Keratinocyte (primary cell): ENCODE data around the gene LY86. TPM values are rescaled to one million over a fixed set of nuclear protein-coding genes. Genes with fewer than 3 reads are reported as not detected.

Experiments used
- DNase-seq: peaks from one replicate; pipeline ENCODE4 v3.0.0-alpha.2; 2011; ENCODE audit warnings: low read depth, missing footprints, low spot score
- FAIRE-seq: peaks from 2 replicates; lab custom pipeline; 2011; peaks lifted over from hg19 to GRCh38; lab: Jason Lieb, UNC
- H2AFZ ChIP-seq: 2 replicates; pipeline ENCODE4 v1.6.0; 2012; ENCODE audit warnings: low read length, control low read depth, inconsistent platforms; ENCODE audit not compliant: control insufficient read depth
- H3K27ac ChIP-seq: 2 replicates; pipeline ENCODE4 v1.5.1; 2011; ENCODE audit warnings: low read length; ENCODE audit not compliant: control insufficient read depth, insufficient read depth
- H3K27me3 ChIP-seq: 3 replicates; pipeline ENCODE4 v1.6.0; 2011; ENCODE audit warnings: low read length; ENCODE audit not compliant: control insufficient read depth, insufficient read depth; ENCODE audit errors: extremely low read depth
- H3K36me3 ChIP-seq, 2 experiments: 2 replicates in 1 of 2; 3 replicates in 1 of 2; pipeline ENCODE4 v1.5.1; 2011; ENCODE audit warnings: low read length in 2 of 2, mild to moderate bottlenecking in 1 of 2; ENCODE audit not compliant: control insufficient read depth in 2 of 2, insufficient read depth in 2 of 2; ENCODE audit errors: extremely low read depth in 1 of 2
- H3K4me1 ChIP-seq: 3 replicates; pipeline ENCODE4 v1.5.1; 2011; ENCODE audit warnings: low read length; ENCODE audit not compliant: control insufficient read depth, insufficient read depth; ENCODE audit errors: extremely low read depth
- H3K4me2 ChIP-seq: 3 replicates; pipeline ENCODE4 v1.6.0; 2011; ENCODE audit warnings: low read depth, low read length; ENCODE audit not compliant: control insufficient read depth, insufficient read depth; ENCODE audit errors: extremely low read depth
- H3K4me3 ChIP-seq, 3 experiments: fragments of 200-600 bp in 1 of 3; sonication (generic) in 1 of 3; 2 replicates in 2 of 3; 3 replicates in 1 of 3; pipeline ENCODE4 v1.5.1; 2011 to 2016; ENCODE audit warnings: low read length in 3 of 3, mild to moderate bottlenecking in 3 of 3, control low read depth in 2 of 3, inconsistent platforms in 1 of 3, low read depth in 1 of 3, mixed read lengths in 1 of 3, mixed run types in 1 of 3, moderate library complexity in 1 of 3; ENCODE audit not compliant: control insufficient read depth in 2 of 3, insufficient read depth in 2 of 3; ENCODE audit errors: extremely low read depth in 1 of 3
- H3K79me2 ChIP-seq: 2 replicates; pipeline ENCODE4 v1.6.0; 2012; ENCODE audit warnings: low read length; ENCODE audit not compliant: control insufficient read depth, insufficient read depth
- H3K9ac ChIP-seq: 3 replicates; pipeline ENCODE4 v1.6.0; 2011; ENCODE audit warnings: low read length; ENCODE audit not compliant: control insufficient read depth, insufficient read depth; ENCODE audit errors: extremely low read depth
- H3K9me1 ChIP-seq: 3 replicates; pipeline ENCODE4 v1.6.0; 2011; ENCODE audit warnings: low read length; ENCODE audit not compliant: control insufficient read depth, insufficient read depth; ENCODE audit errors: extremely low read depth
- H3K9me3 ChIP-seq: 2 replicates; pipeline ENCODE4 v1.5.1; 2012; ENCODE audit warnings: low read depth, low read length; ENCODE audit not compliant: control insufficient read depth
- H4K20me1 ChIP-seq: 3 replicates; pipeline ENCODE4 v1.6.0; 2011; ENCODE audit warnings: low read length; ENCODE audit not compliant: control insufficient read depth, insufficient read depth; ENCODE audit errors: extremely low read depth
- CTCF ChIP-seq, 3 experiments: IDR thresholded peaks in 1 of 3; conservative IDR thresholded peaks in 1 of 3; optimal IDR thresholded peaks in 1 of 3; 2 replicates in 2 of 3; 3 replicates in 1 of 3; pipeline versions ENCODE3 to v1.5.1; 2011; ENCODE audit warnings: low read length in 3 of 3, mild to moderate bottlenecking in 3 of 3, moderate library complexity in 2 of 3, control low read depth in 1 of 3, inconsistent platforms in 1 of 3; ENCODE audit not compliant: insufficient read depth in 2 of 3; ENCODE audit errors: extremely low read depth in 1 of 3
- EZH2 ChIP-seq: IDR thresholded peaks from one replicate; pipeline ENCODE4 v1.6.1; 2012; ENCODE audit warnings: inconsistent platforms, mild to moderate bottlenecking, low read length, moderate library complexity
- dilution Hi-C: fragments of 300-500 bp; cut with MboI; formaldehyde crosslinking; loops from one replicate; pipeline ENCODE4 v1.7.0; 2020; ENCODE audit warnings: low sequenced_read_pairs; ENCODE audit not compliant: extremely low pct_ligation_motif_present
- polyA plus RNA-seq, 5 experiments: library from polyadenylated mRNA; depleted of rRNA in 3 of 5; stranded (reverse) in 3 of 5; stranded (forward) in 1 of 5; unstranded in 1 of 5; fragments of >200 nt; gene quantifications; 1 replicate in 1 of 5; 2 replicates in 3 of 5; 3 replicates in 1 of 5; pipeline versions ENCODE4 v1.2.1 to v1.2.3, GENCODE V29; 2011 to 2012; ENCODE audit warnings: missing spikeins in 2 of 5, low read depth in 1 of 5, low replicate concordance in 1 of 5

Gene LY86
- polyA plus RNA-seq, 1 donor (not counting 4 experiments of a cell fraction or from before 2014, with no cell fraction given) = not detected

DNA sequence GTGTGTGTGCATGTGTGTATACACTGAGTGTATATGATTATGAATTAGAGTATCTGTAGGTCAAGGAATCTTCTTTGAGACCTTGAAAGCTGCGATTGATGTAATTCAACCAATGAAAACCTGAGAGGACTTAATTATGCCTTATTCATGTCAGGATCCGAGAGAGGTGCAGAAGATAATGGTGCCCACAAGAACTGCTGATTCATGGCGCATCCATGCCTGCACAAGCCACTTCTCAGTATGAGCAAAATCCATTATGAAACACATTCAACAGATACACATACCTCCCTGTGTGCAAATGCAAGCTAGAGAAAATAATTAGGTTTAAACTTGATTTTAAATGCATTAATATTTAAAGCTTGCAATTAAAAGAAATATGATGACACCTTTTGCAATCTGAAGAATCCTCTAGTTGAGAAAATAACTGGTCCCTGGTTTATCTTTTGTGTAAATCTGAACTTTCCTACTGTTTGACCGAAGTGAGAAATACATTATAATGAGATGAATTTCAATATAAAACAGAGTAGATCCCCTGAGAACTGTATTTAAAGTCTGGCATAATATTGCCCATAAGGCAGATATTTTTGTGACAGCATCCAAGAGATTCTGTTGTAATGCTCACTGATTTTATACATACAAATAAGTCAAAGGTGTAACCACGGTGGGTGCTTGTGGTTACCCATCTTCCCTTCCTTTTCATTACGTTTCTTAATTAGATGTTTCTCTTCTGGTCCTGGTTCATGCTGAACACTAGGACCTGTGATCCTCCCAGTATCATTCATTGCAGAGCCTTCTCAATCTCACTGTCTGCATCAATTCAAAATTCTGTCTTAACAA is 45.6 kb downstream of the LY86 start:
- Histone ChIP-seq H3K27ac (no peak overlapping the region), H3K4me1 (no peaks in the 10 kb centered on the region), H3K9me1 (no peaks in the 10 kb centered on the region), H3K9ac (no peak overlapping the region), H3K4me3 (no peak overlapping the region), H4K20me1 (no peaks in the 10 kb centered on the region), H3K9me3 (no peaks in the 10 kb centered on the region), H3K79me2 (no peaks in the 10 kb centered on the region), H3K4me2 (no peak overlapping the region), H3K27me3 (peaks cover 6% of the 10 kb centered on the region), H3K36me3 (no peaks in the 10 kb centered on the region), H2AFZ (no peak overlapping the region)
- dilution Hi-C loops = no loop called here
- no peak for FAIRE-seq
- DNase-seq = no peak
- TF ChIP-seq CTCF (optimal IDR thresholded peaks at IDR 0.05 in 1 of 3, IDR thresholded peaks at IDR 0.05 in 1 of 3, conservative IDR thresholded peaks at IDR 0.05 in 1 of 3; ENCODE audit: extremely low read depth in 1 of 3, insufficient read depth in 2 of 3, low read length in 3 of 3) (no peak), EZH2 (no peak)

DNA sequence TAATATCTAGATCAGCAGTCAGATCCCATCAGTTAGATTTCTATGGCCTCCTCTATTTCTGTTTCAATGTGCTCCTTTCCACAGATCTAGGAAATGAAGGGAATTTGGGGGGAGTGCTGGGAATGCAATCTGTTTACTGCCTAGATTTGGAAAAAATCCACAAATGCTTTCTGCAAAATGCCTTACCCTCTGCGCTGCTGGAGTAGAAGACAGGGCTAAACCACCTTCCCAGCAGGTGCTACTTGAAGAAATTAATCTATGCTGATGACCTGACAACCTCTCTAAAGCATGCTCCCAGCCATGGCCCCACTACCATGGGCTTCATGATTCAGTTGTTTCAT is 46.2 kb downstream of the LY86 start:
- H3K79me2 ChIP-seq = no peaks in the 10 kb centered on the region
- H3K36me3 ChIP-seq = no peaks in the 10 kb centered on the region
- no peak overlapping the region for H2AFZ ChIP-seq
- dilution Hi-C loops = no loop called here
- H3K9me3 ChIP-seq = no peaks in the 10 kb centered on the region
- H3K4me2 ChIP-seq = no peak overlapping the region
- H4K20me1 ChIP-seq = no peaks in the 10 kb centered on the region
- DNase-seq (no peak), FAIRE-seq (no peak)
- no peak overlapping the region for H3K27ac ChIP-seq
- no peak overlapping the region for H3K9ac ChIP-seq
- TF ChIP-seq CTCF (optimal IDR thresholded peaks at IDR 0.05 in 1 of 3, IDR thresholded peaks at IDR 0.05 in 1 of 3, conservative IDR thresholded peaks at IDR 0.05 in 1 of 3; ENCODE audit: extremely low read depth in 1 of 3, insufficient read depth in 2 of 3, low read length in 3 of 3) (no peak), EZH2 (no peak)
- H3K4me3 ChIP-seq = no peak overlapping the region
- H3K27me3 ChIP-seq = peaks cover 3% of the 10 kb centered on the region
- no peaks in the 10 kb centered on the region for H3K4me1 ChIP-seq
- H3K9me1 ChIP-seq = no peaks in the 10 kb centered on the region
